RWPE2 (cell line): ENCODE data around the gene SOCS1.

Experiments used
- ATAC-seq: fragments of 200-7000 bp; cut with Tn5 transposase; 3 replicates; pipeline ENCODE4 v1.9.1; 2021; ENCODE audit warnings: low read depth
- DNase-seq: peaks from one replicate; pipeline ENCODE4 v3.0.0-alpha.2; 2020; ENCODE audit warnings: low spot score
- H3K27ac ChIP-seq: fragments of 450-650 bp; 2 replicates; pipeline ENCODE4 v1.5.1; 2017; ENCODE audit warnings: mild to moderate bottlenecking; ENCODE audit not compliant: poor library complexity, severe bottlenecking
- H3K27me3 ChIP-seq: fragments of 250-450 bp; sonication (Bioruptor Pico); 2 replicates; pipeline ENCODE4 v1.5.1; 2021; ENCODE audit warnings: mild to moderate bottlenecking, moderate library complexity; ENCODE audit not compliant: insufficient read depth, poor library complexity, severe bottlenecking
- H3K36me3 ChIP-seq: fragments of 250-450 bp; sonication (Bioruptor Pico); 2 replicates; pipeline ENCODE4 v1.5.1; 2020; ENCODE audit warnings: low read depth, mild to moderate bottlenecking, moderate library complexity
- H3K4me1 ChIP-seq: fragments of 250-450 bp; sonication (Bioruptor Pico); 2 replicates; pipeline ENCODE4 v1.5.1; 2021; ENCODE audit warnings: mild to moderate bottlenecking, moderate library complexity; ENCODE audit not compliant: insufficient read depth, poor library complexity, severe bottlenecking
- H3K4me3 ChIP-seq: fragments of 250-450 bp; sonication (Bioruptor Pico); 2 replicates; pipeline ENCODE4 v1.5.1; 2021; ENCODE audit warnings: mild to moderate bottlenecking, moderate library complexity; ENCODE audit not compliant: severe bottlenecking
- H3K9me3 ChIP-seq: fragments of 250-450 bp; sonication (Bioruptor Pico); 2 replicates; pipeline ENCODE4 v1.5.1; 2021; ENCODE audit warnings: mild to moderate bottlenecking, moderate library complexity; ENCODE audit not compliant: severe bottlenecking
- CTCF ChIP-seq: fragments of 450-650 bp; IDR thresholded peaks from one replicate; pipeline ENCODE4 v1.5.1; 2017; ENCODE audit warnings: mild to moderate bottlenecking, moderate library complexity; ENCODE audit not compliant: poor library complexity, severe bottlenecking

The SOCS1 gene

GRCh38 chr16:11241480-11242204 lies 14.4 kb downstream of the SOCS1 start:
- no peaks in the 10 kb centered on the region for H3K27me3 ChIP-seq
- ATAC-seq (no peak), DNase-seq (no peak)
- no peaks in the 10 kb centered on the region for H3K36me3 ChIP-seq
- H3K4me1 ChIP-seq = no peaks in the 10 kb centered on the region
- H3K4me3 ChIP-seq = no peak overlapping the region
- H3K27ac ChIP-seq = no peak overlapping the region
- H3K9me3 ChIP-seq = no peaks in the 10 kb centered on the region
- no peak for TF ChIP-seq CTCF

- H3K9me3 ChIP-seq = no peaks in the 10 kb centered on the region
- DNase-seq = no peak
- no peak for TF ChIP-seq CTCF
- ATAC-seq = no peak
- H3K4me3 ChIP-seq = no peak overlapping the region
- H3K36me3 ChIP-seq = no peaks in the 10 kb centered on the region
- no peaks in the 10 kb centered on the region for H3K4me1 ChIP-seq
- no peaks in the 10 kb centered on the region for H3K27me3 ChIP-seq
- H3K27ac ChIP-seq = no peak overlapping the region
Observed at GRCh38 chr16:11240636-11241473, 15.1 kb downstream of the SOCS1 start.

GRCh38 chr16:11239644-11240632 lies 16.1 kb downstream of the SOCS1 start:
- TF ChIP-seq CTCF = no peak

GRCh38 chr16:11238272-11239202 lies 17.5 kb downstream of the SOCS1 start:
- no peak for DNase-seq
- Histone ChIP-seq H3K4me1 (no peaks in the 10 kb centered on the region), H3K27ac (no peak overlapping the region), H3K4me3 (no peak overlapping the region), H3K36me3 (no peaks in the 10 kb centered on the region), H3K9me3 (no peaks in the 10 kb centered on the region), H3K27me3 (no peaks in the 10 kb centered on the region)
- no peak for ATAC-seq
- no peak for TF ChIP-seq CTCF

More at GRCh38 chr16:11239644-11240632, 16.1 kb downstream of the SOCS1 start:
- H3K27me3 ChIP-seq = no peaks in the 10 kb centered on the region
- no peaks in the 10 kb centered on the region for H3K4me1 ChIP-seq
- ATAC-seq (no peak), DNase-seq (no peak)
- H3K36me3 ChIP-seq = no peaks in the 10 kb centered on the region
- H3K4me3 ChIP-seq = no peak overlapping the region
- H3K9me3 ChIP-seq = no peaks in the 10 kb centered on the region
- H3K27ac ChIP-seq = no peak overlapping the region
